Kidney (tissue), 14 donors: ENCODE measurements around the gene CBX3. TPM values are rescaled to one million over a fixed set of nuclear protein-coding genes. Genes with fewer than 3 reads are reported as not detected.
"Not testable (repeated sequence)": the region's sequence is repeated elsewhere in the genome, so short reads cannot be mapped to it uniquely, and the experiment has no call there.

Source experiments
- DNase-seq, 5 donors: peaks; one replicate each; pipeline ENCODE4 v3.0.0-alpha.2; 2013 to 2020
- FAIRE-seq: peaks from 2 replicates; lab custom pipeline; 2012; peaks lifted over from hg19 to GRCh38; lab: Jason Lieb, UNC
- H3K27ac ChIP-seq, 2 donors: one replicate each; pipeline ENCODE4 v1.7.0; 2013; ENCODE audit warnings: low read depth in 2 of 2, low read length in 2 of 2, inconsistent platforms in 1 of 2
- H3K27me3 ChIP-seq: one replicate; pipeline ENCODE4 v1.7.1; 2013; ENCODE audit warnings: low read length, inconsistent platforms; ENCODE audit not compliant: control insufficient read depth, insufficient read depth
- H3K36me3 ChIP-seq, 3 donors: one replicate each; pipeline versions ENCODE4 v1.7.0 to v1.7.1; 2013; ENCODE audit warnings: low read length in 3 of 3, control low read depth in 1 of 3, inconsistent platforms in 1 of 3; ENCODE audit not compliant: insufficient read depth in 3 of 3, control insufficient read depth in 2 of 3
- H3K4me1 ChIP-seq, 3 donors: one replicate each; pipeline versions ENCODE4 v1.7.0 to v1.7.1; 2013; ENCODE audit warnings: low read length in 3 of 3, inconsistent platforms in 1 of 3, low read depth in 1 of 3; ENCODE audit not compliant: control insufficient read depth in 2 of 3, insufficient read depth in 2 of 3
- H3K4me3 ChIP-seq, 3 donors: one replicate each; pipeline versions ENCODE4 v1.7.0 to v1.8.1; 2013; ENCODE audit warnings: low read length in 3 of 3, control low read depth in 1 of 3, inconsistent platforms in 1 of 3
- H3K9ac ChIP-seq, 3 donors: one replicate each; pipeline versions ENCODE4 v1.7.0 to v1.7.1; 2013; ENCODE audit warnings: low read length in 3 of 3, control low read depth in 1 of 3, inconsistent platforms in 1 of 3
- H3K9me3 ChIP-seq, 3 donors: one replicate each; pipeline versions ENCODE4 v1.7.0 to v1.7.1; 2013; ENCODE audit warnings: low read length in 3 of 3, control low read depth in 1 of 3, inconsistent platforms in 1 of 3; ENCODE audit not compliant: control insufficient read depth in 2 of 3, insufficient read depth in 1 of 3
- intact Hi-C: fragments of 100-400 bp; cut with DNase I; formaldehyde crosslinking; loops from one replicate; pipeline ENCODE4 v1.11.1; 2022
- polyA plus RNA-seq: library from polyadenylated mRNA; stranded (reverse); fragments of 350-450 nt; fragmentation: Illumina TruSeq; extraction: RNeasy Lipid Tissue Mini Kit (QIAGEN cat#74804); gene quantifications from one replicate; pipeline ENCODE4 v1.2.3, GENCODE V29; 2014; ENCODE audit warnings: low read depth, low replicate concordance; ENCODE audit not compliant: insufficient read depth
- total RNA-seq: library from RNA; stranded (reverse); fragmentation: NEBNext Ultra II Directional; extraction: Animal tissue kit (Norgen Biotek cat#: 25700); gene quantifications from one replicate; pipeline ENCODE4 v1.2.1, GENCODE V29; 2021
- TF ChIP-seq, protein P1 (sequence below): IDR thresholded peaks from 3 replicates; pipeline ENCODE4 v1.5.1; 2012; ENCODE audit warnings: mild to moderate bottlenecking, moderate library complexity, borderline replicate concordance; ENCODE audit not compliant: insufficient read depth; ENCODE audit errors: extremely low read depth
- donor health status: control.
- donor health status: control.
- donor health status: control.
- donor health status: control.
- donor health status: control.
- donor health status: DM: yes; HTN: yes; CAD: no.
- donor health status: Normal renal cell carcinoma (clear cell type).

CBX3 gene
- total and polyA plus RNA-seq, 2 donors from 2014 or later = 92.4 to 120 TPM

- no peak overlapping the region for H3K27ac ChIP-seq
- H3K4me1 ChIP-seq = peaks cover under 1 to 26% (median 15%) of the 10 kb centered on the region in 3 donors
- TF ChIP-seq, protein P1, sequence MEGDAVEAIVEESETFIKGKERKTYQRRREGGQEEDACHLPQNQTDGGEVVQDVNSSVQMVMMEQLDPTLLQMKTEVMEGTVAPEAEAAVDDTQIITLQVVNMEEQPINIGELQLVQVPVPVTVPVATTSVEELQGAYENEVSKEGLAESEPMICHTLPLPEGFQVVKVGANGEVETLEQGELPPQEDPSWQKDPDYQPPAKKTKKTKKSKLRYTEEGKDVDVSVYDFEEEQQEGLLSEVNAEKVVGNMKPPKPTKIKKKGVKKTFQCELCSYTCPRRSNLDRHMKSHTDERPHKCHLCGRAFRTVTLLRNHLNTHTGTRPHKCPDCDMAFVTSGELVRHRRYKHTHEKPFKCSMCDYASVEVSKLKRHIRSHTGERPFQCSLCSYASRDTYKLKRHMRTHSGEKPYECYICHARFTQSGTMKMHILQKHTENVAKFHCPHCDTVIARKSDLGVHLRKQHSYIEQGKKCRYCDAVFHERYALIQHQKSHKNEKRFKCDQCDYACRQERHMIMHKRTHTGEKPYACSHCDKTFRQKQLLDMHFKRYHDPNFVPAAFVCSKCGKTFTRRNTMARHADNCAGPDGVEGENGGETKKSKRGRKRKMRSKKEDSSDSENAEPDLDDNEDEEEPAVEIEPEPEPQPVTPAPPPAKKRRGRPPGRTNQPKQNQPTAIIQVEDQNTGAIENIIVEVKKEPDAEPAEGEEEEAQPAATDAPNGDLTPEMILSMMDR = no peak
- H3K9ac ChIP-seq = no peak overlapping the region
- no peak overlapping the region for H3K4me3 ChIP-seq
- H3K27me3 ChIP-seq = no peaks in the 10 kb centered on the region
- peaks cover 21 to 79% (median 61%) of the 10 kb centered on the region in 3 donors for H3K36me3 ChIP-seq
- FAIRE-seq (no peak), DNase-seq (no peak)
- intact Hi-C loops = no loop called here
- no peaks in the 10 kb centered on the region for H3K9me3 ChIP-seq
These were observed 9.5 kb upstream of the CBX3 start for GRCh38 chr7:26191974-26192479.

GRCh38 chr7:26192485-26193087 is 9.0 kb upstream of the CBX3 start:
- intact Hi-C loops = no loop called here
- FAIRE-seq (no peak), DNase-seq (no peak)
- TF ChIP-seq, protein P1 = no peak
- Histone ChIP-seq H3K4me3 (no peak overlapping the region), H3K27ac (no peak overlapping the region), H3K4me1 (peaks cover 4 to 26% (median 20%) of the 10 kb centered on the region in 3 donors), H3K36me3 (peaks cover 24 to 85% (median 61%) of the 10 kb centered on the region in 3 donors), H3K9me3 (no peaks in the 10 kb centered on the region), H3K27me3 (no peaks in the 10 kb centered on the region), H3K9ac (no peak overlapping the region)

DNA sequence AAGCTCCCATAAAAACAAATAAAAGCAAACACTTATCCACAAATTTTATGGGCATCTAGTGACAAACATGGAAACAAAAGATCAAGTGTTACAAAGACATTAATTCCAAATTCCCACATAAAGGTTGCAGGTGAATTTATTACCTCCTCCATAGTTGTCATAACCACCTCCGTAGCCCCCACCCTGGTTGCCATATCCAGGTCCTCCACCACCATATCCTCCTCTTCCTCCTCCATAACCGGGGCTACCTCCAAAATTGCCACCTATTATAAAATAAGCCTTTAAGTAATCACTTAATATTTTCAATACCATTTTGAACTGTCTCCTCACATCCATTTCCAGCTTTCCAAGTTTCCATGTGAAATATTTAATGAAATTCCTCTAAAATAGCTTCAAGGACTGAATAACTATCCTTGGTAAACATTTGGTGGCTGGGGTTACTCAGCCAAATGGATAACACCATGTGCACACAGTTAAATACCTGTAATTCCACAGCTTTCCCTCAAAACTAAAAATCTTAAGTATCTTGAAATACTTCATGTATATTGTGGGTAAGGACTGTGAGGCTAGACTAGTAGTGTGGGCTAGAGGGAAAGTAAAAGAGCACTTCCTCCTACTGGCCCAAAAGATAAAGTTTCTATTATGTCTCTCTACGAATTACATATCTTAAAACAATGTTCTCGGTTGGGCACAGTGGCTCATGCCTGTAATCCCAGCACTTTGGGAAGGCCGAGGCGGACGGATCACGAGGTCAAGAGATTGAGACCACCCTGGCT is 7.9 kb upstream of the CBX3 start:
- Histone ChIP-seq H3K4me1 (peaks cover 4 to 26% (median 20%) of the 10 kb centered on the region in 3 donors), H3K4me3 (no peak overlapping the region), H3K27ac (no peak overlapping the region), H3K9me3 (no peaks in the 10 kb centered on the region), H3K27me3 (no peaks in the 10 kb centered on the region), H3K36me3 (peaks cover 24 to 80% (median 53%) of the 10 kb centered on the region in 3 donors), H3K9ac (peak overlapping the region in 1 of 3 donors; percentile 5)
- no peak for FAIRE-seq
- intact Hi-C loops = no loop called here
- no peak for DNase-seq
- TF ChIP-seq, protein P1 = no peak

GRCh38 chr7:26194764-26195163 is 6.8 kb upstream of the CBX3 start:
- Histone ChIP-seq H3K36me3 (peaks cover 20 to 70% (median 43%) of the 10 kb centered on the region in 3 donors), H3K4me1 (peaks cover 4 to 26% (median 20%) of the 10 kb centered on the region in 3 donors)
- intact Hi-C loops, H3K27ac ChIP-seq, H3K9me3 ChIP-seq, DNase-seq, FAIRE-seq, H3K27me3 ChIP-seq, H3K9ac ChIP-seq, H3K4me3 ChIP-seq: not testable (repeated sequence)
